Measurements from ENCODE around the gene PGLYRP4. TPM values are rescaled to one million over a fixed set of nuclear protein-coding genes. Genes with fewer than 3 reads are reported as not detected.

Gene PGLYRP4
- total and polyA plus RNA-seq, 12 donors: not detected

DNA sequence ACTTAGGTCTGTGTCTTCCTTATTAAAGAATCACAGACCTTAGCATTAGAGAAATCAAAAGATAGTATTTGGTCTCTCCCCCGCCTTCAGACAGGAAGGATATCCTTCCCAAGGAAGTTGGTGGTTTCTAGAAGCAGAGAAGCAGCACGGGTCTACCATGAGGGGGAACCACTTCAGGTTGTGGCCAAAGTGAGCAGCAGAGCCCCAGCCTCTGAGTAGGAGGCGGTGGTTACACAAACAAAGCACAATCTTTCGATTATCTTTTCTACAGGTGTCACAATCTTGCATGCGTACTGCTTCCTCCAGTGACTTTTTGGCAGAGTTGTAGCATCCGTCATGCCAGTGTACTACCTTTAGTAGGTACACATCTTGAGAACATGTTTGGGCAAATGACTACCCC lies 8.8 kb downstream of the PGLYRP4 start:
- intact Hi-C loops (cut with DNase I): no loop called here
- H3K4me3 ChIP-seq: no peak overlapping the region
- H3K9me3 ChIP-seq (replicated peaks in 1 of 3): no peaks in the 10 kb centered on the region
- no peak for TF ChIP-seq POLR2A (IDR thresholded peaks at IDR 0.05)
- TF ChIP-seq, protein P1, sequence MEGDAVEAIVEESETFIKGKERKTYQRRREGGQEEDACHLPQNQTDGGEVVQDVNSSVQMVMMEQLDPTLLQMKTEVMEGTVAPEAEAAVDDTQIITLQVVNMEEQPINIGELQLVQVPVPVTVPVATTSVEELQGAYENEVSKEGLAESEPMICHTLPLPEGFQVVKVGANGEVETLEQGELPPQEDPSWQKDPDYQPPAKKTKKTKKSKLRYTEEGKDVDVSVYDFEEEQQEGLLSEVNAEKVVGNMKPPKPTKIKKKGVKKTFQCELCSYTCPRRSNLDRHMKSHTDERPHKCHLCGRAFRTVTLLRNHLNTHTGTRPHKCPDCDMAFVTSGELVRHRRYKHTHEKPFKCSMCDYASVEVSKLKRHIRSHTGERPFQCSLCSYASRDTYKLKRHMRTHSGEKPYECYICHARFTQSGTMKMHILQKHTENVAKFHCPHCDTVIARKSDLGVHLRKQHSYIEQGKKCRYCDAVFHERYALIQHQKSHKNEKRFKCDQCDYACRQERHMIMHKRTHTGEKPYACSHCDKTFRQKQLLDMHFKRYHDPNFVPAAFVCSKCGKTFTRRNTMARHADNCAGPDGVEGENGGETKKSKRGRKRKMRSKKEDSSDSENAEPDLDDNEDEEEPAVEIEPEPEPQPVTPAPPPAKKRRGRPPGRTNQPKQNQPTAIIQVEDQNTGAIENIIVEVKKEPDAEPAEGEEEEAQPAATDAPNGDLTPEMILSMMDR (IDR thresholded peaks at IDR 0.05): no peak
- WGBS, 4 donors: 47 to 70% (median 65%) methylated on average over 6 of the region's 6 CpGs
- DNase-seq: no peak
- H3K27ac ChIP-seq: no peak overlapping the region
- H3K36me3 ChIP-seq (replicated peaks in 1 of 2): no peaks in the 10 kb centered on the region
- no peaks in the 10 kb centered on the region for H3K4me1 ChIP-seq (replicated peaks in 1 of 2)
- H3K27me3 ChIP-seq: no peaks in the 10 kb centered on the region

DNA sequence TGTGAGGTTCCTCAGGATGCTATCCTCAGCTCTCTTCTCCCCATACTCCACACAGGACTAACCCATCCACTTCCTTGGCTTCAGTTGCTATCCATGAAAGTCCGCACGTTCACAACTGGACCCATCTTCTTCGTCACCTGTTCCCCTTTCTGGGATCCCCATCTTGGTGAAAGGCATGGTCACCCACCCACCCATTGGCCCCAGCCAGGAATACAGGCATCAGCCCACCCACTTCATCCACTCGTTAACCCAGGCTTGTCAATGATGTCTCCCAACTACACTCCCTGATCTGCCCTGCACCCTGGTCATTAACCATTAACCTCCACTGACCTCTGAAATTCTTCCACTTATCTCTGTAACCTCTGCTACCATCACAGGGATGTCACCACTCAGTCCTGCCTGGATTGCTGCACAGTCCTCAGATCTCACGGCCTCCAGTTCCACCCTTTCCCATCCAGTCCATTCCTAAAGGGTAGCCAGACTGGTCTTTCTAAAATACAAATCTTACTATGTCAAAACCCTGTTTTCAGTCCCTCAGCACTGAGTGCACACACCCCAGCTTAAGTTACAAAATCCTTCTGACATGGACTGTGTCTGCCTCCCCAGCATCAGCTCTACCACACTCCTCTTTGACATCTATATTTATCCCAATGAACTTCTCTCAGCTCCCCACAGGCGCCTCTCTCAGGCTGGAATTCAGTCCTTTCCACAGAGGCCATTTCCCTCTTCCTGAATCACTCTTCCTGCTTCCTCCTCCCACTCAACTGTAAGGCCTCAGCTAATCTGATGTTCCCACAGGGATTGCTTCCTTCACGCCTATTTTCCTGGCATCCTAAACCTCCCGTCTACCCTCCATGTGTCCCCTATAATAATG lies 10.4 kb downstream of the PGLYRP4 start:
- H3K27ac ChIP-seq: no peak overlapping the region
- H3K36me3 ChIP-seq (replicated peaks in 1 of 2): no peaks in the 10 kb centered on the region
- no peak for DNase-seq
- intact Hi-C loops (cut with DNase I): no loop called here
- TF ChIP-seq, protein P1 (IDR thresholded peaks at IDR 0.05): no peak
- TF ChIP-seq POLR2A (IDR thresholded peaks at IDR 0.05): no peak
- no peaks in the 10 kb centered on the region for H3K4me1 ChIP-seq (replicated peaks in 1 of 2)
- H3K27me3 ChIP-seq: no peaks in the 10 kb centered on the region
- 51 to 62% (median 57%) methylated on average over 8 of the region's 8 CpGs for WGBS, 4 donors
- no peaks in the 10 kb centered on the region for H3K9me3 ChIP-seq (replicated peaks in 1 of 3)
- no peak overlapping the region for H3K4me3 ChIP-seq

DNA sequence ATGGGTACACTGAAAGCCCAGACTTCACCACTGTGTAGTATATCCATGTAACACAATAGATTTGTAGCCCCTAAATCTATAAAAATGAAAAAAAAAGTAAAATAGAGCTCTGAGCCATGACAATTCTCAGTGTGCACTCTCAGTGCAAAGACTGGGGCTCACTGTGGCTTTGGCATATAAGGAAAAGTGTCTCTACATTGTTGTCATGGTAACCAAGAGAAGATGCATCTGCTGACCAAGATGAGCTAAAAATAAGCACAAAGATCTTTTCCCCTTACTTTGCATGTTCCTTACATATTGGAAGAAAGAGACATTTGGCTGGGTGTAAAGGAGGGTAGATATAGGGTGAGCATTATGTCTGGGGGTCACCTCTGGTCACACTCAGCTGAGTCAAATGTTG lies 12.0 kb downstream of the PGLYRP4 start:
- no peak overlapping the region for H3K4me3 ChIP-seq
- no peaks in the 10 kb centered on the region for H3K36me3 ChIP-seq (replicated peaks in 1 of 2)
- H3K4me1 ChIP-seq (replicated peaks in 1 of 2): no peaks in the 10 kb centered on the region
- no peak for TF ChIP-seq POLR2A (IDR thresholded peaks at IDR 0.05)
- TF ChIP-seq, protein P1 (IDR thresholded peaks at IDR 0.05): no peak
- DNase-seq: no peak
- H3K9me3 ChIP-seq (replicated peaks in 1 of 3): peaks cover 0 to 6% (median 0%) of the 10 kb centered on the region in 3 donors
- intact Hi-C loops (cut with DNase I): no loop called here
- no peaks in the 10 kb centered on the region for H3K27me3 ChIP-seq
- no peak overlapping the region for H3K27ac ChIP-seq

DNA sequence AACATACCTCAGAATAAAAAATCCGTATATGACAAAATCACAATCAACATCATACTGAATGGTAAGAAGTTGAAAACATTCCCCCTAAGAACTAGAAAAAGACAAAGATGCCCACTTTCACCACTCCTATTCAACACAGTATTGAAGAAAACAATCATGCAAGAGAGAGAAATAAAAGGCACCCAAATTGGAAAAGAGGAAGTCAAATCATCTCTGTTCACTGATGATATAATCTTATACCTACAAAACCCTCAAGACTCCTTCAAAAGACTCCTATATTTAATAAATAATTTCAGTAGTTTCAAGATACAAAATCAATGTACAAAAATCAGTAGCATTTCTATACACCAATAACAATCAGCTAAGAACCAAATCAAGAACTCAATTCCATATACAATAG lies 14.7 kb downstream of the PGLYRP4 start:
- Histone ChIP-seq H3K27ac (no peak overlapping the region), H3K36me3 (replicated peaks in 1 of 2) (no peaks in the 10 kb centered on the region), H3K4me1 (replicated peaks in 1 of 2) (no peaks in the 10 kb centered on the region), H3K4me3 (no peak overlapping the region), H3K27me3 (peaks cover 4% of the 10 kb centered on the region), H3K9me3 (replicated peaks in 1 of 3) (peaks cover 0 to 6% (median 2%) of the 10 kb centered on the region in 3 donors)
- WGBS, 4 donors: 75 to 88% (median 77%) methylated on average over 1 of the region's 1 CpG
- intact Hi-C loops (cut with DNase I): no loop called here
- TF ChIP-seq, protein P1 (IDR thresholded peaks at IDR 0.05): no peak
- TF ChIP-seq POLR2A (IDR thresholded peaks at IDR 0.05): no peak
- DNase-seq: no peak

All from adrenal gland (tissue), 12 donors.